ENCODE data around the gene TXNDC11. TPM values are rescaled to one million over a fixed set of nuclear protein-coding genes. Genes with fewer than 3 reads are reported as not detected.

TXNDC11 gene
- total RNA-seq, 1 experiment from 2014 or later, result 24.3 TPM

GRCh38 chr16:11632455-11632939 lies 110.2 kb downstream of the TXNDC11 start:
- Mint-ChIP-seq H3K4me1 (ENCODE audit: low read depth, unreplicated experiment) (no peaks in the 10 kb centered on the region), H3K27me3 (ENCODE audit: insufficient read depth, unreplicated experiment) (no peaks in the 10 kb centered on the region)
- intact Hi-C loops (cut with micrococcal nuclease; ENCODE audit: unreplicated experiment), result no loop called here

DNA sequence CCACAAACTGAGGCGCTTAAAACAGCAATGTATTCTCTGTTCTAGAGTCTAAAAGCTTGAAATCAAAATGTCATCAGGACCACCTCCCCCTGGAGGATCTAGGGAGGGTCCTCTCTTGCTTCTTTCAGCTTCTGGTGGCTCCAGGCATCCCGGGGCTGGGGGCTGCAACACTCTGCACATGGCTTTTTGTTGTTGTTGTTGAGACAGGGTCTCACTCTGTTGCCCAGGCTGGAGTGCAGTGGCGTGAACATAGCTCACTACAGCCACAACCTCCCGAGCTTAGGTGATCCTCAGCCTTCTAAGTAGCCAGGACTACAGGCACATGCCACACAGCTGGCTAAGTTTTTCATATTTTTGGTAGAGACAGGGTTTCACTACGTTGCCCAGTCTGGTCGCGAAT lies 111.4 kb downstream of the TXNDC11 start:
- Histone ChIP-seq H3K4me1 (peaks cover 46% of the 10 kb centered on the region), H3K27me3 (replicated peaks; ENCODE audit: control insufficient read depth, insufficient read depth, low read length) (no peaks in the 10 kb centered on the region), H3K9me3 (no peaks in the 10 kb centered on the region), H3K4me3 (ENCODE audit: low read depth, low read length) (no peak overlapping the region), H3K36me3 (ENCODE audit: control insufficient read depth, insufficient read depth, low read length) (no peaks in the 10 kb centered on the region)
- no peaks in the 10 kb centered on the region for H3K4me1 Mint-ChIP-seq (ENCODE audit: low read depth, unreplicated experiment)
- POLR2A ChIA-PET, result no interaction called here
- CTCF ChIA-PET, result no interaction called here
- H3K36me3 Mint-ChIP-seq (ENCODE audit: insufficient read depth, unreplicated experiment), result no peaks in the 10 kb centered on the region
- no peak overlapping the region for H3K4me3 Mint-ChIP-seq (ENCODE audit: unreplicated experiment)
- intact Hi-C loops (cut with micrococcal nuclease; ENCODE audit: unreplicated experiment), result no loop called here
- no peak for DNase-seq
- no TSS peak for BruUV-seq (replicated peaks)
- no peak overlapping the region for H3K27ac Mint-ChIP-seq (ENCODE audit: unreplicated experiment)
- no peaks in the 10 kb centered on the region for H3K9me3 Mint-ChIP-seq (ENCODE audit: unreplicated experiment)
- TF ChIP-seq CTCF (IDR thresholded peaks at IDR 0.05; ENCODE audit: insufficient read depth in 1 of 2, low read depth in 1 of 2, low read length in 1 of 2, severe bottlenecking in 1 of 2, unreplicated experiment in 1 of 2), result no peak
- H3K27me3 Mint-ChIP-seq (ENCODE audit: insufficient read depth, unreplicated experiment), result no peaks in the 10 kb centered on the region

More at GRCh38 chr16:11632455-11632939, 110.2 kb downstream of the TXNDC11 start:
- H3K4me1 ChIP-seq, result peaks cover 46% of the 10 kb centered on the region
- no peak for TF ChIP-seq CTCF (IDR thresholded peaks at IDR 0.05; ENCODE audit: insufficient read depth in 1 of 2, low read depth in 1 of 2, low read length in 1 of 2, severe bottlenecking in 1 of 2, unreplicated experiment in 1 of 2)
- H3K36me3 ChIP-seq (ENCODE audit: control insufficient read depth, insufficient read depth, low read length), result no peaks in the 10 kb centered on the region
- peak; percentile 54 to 75 for DNase-seq
- no peaks in the 10 kb centered on the region for H3K27me3 ChIP-seq (replicated peaks; ENCODE audit: control insufficient read depth, insufficient read depth, low read length)
- H3K4me3 ChIP-seq (ENCODE audit: low read depth, low read length), result no peak overlapping the region
- ChIA-PET CTCF (interaction anchor here (0.6 kb wide), 1 partner anchor 46 kb away, joined by 3 read pairs; the partner anchor contains the start of gene LITAF), POLR2A (no interaction called here)
- no peaks in the 10 kb centered on the region for H3K9me3 ChIP-seq
- BruUV-seq (replicated peaks), result no TSS peak
- no peaks in the 10 kb centered on the region for H3K36me3 Mint-ChIP-seq (ENCODE audit: insufficient read depth, unreplicated experiment)
- no peaks in the 10 kb centered on the region for H3K9me3 Mint-ChIP-seq (ENCODE audit: unreplicated experiment)
- H3K4me3 Mint-ChIP-seq (ENCODE audit: unreplicated experiment), result no peak overlapping the region
- H3K27ac Mint-ChIP-seq (ENCODE audit: unreplicated experiment), result peak overlapping the region; percentile 75

- no peaks in the 10 kb centered on the region for H3K4me1 Mint-ChIP-seq (ENCODE audit: low read depth, unreplicated experiment)
- no TSS peak for BruUV-seq (replicated peaks)
- H3K27ac Mint-ChIP-seq (ENCODE audit: unreplicated experiment), result no peak overlapping the region
- H3K9me3 Mint-ChIP-seq (ENCODE audit: unreplicated experiment), result no peaks in the 10 kb centered on the region
- no peaks in the 10 kb centered on the region for H3K36me3 Mint-ChIP-seq (ENCODE audit: insufficient read depth, unreplicated experiment)
- H3K4me3 ChIP-seq (ENCODE audit: low read depth, low read length), result no peak overlapping the region
- no peak for TF ChIP-seq CTCF (IDR thresholded peaks at IDR 0.05; ENCODE audit: insufficient read depth in 1 of 2, low read depth in 1 of 2, low read length in 1 of 2, severe bottlenecking in 1 of 2, unreplicated experiment in 1 of 2)
- no peaks in the 10 kb centered on the region for H3K9me3 ChIP-seq
- CTCF ChIA-PET, result no interaction called here
- H3K27me3 Mint-ChIP-seq (ENCODE audit: insufficient read depth, unreplicated experiment), result no peaks in the 10 kb centered on the region
- peaks cover 44% of the 10 kb centered on the region for H3K4me1 ChIP-seq
- POLR2A ChIA-PET, result no interaction called here
- no peaks in the 10 kb centered on the region for H3K36me3 ChIP-seq (ENCODE audit: control insufficient read depth, insufficient read depth, low read length)
- DNase-seq, result no peak
- no peaks in the 10 kb centered on the region for H3K27me3 ChIP-seq (replicated peaks; ENCODE audit: control insufficient read depth, insufficient read depth, low read length)
- H3K4me3 Mint-ChIP-seq (ENCODE audit: unreplicated experiment), result no peak overlapping the region
- intact Hi-C loops (cut with micrococcal nuclease; ENCODE audit: unreplicated experiment), result no loop called here
Measured at GRCh38 chr16:11630768-11631056, 111.9 kb downstream of the TXNDC11 start.
